GM21786 (cell line): ENCODE results near the gene PCDHGA12.
A peak's percentile ranks its signal among the peaks of the same experiment; 100 is the strongest.
"Not testable (repeated sequence)": the region's sequence is repeated elsewhere in the genome, so short reads cannot be mapped to it uniquely, and the experiment has no call there.

Experiments used
- ATAC-seq: cut with Tn5 transposase; IDR thresholded peaks from one replicate; pipeline ENCODE4 v1.9.1; 2021; ENCODE audit not compliant: unreplicated experiment

Gene PCDHGA12

DNA sequence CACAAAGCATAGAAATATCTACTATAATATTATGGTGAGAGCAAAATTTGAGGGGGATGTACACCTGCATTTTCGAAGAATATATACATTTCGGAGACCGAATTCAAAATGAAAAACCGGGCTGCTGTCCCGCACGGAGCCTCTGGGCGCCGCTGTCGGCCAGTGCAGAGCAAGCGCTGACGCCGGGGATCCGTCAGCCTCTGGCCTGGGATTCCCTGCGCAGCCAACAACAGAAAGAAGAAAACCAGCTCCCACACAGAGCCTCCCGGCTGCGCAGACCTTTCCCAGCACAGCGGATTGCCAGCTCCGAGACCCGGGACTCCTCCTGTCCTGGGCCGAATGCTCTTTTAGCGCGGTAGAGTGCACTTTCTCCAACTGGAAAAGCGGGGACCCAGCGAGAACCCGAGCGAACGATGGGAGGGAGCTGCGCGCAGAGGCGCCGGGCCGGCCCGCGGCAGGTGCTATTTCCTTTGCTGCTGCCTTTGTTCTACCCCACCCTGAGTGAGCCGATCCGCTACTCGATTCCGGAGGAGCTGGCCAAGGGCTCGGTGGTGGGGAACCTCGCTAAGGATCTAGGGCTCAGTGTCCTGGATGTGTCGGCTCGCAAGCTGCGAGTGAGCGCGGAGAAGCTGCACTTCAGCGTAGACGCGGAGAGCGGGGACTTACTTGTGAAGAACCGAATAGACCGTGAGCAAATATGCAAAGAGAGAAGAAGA lies 22.4 kb upstream of the PCDHGA12 start, which contains the start of gene PCDHGB6:
Gene PCDHGB6 (plus strand): TSS at position 232 of the 716 bp plus-strand sequence. CDS start 182 bp downstream, at position 414.
- ATAC-seq: peak; percentile 65

- ATAC-seq: no peak
Observed at GRCh38 chr5:141409598-141410306, 20.6 kb upstream of the PCDHGA12 start.

DNA sequence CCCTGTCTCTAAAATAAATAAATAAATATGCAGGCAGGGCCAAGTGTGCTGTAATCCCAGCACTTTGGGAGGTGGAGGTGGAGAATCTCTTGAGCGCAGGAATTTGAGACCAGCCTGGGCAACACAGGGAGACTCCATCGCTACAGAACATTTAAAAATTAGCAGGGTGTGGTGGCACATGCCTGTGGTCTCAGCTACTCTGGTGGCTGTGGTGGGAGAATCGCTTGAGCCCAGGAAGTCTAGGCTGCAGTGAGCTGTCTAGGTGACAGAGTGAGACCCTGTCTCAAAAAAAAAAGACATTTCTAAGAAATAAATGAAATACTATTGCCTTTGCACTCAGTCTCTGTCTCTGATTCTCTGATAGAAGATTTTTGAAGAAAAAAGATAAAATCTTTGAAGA lies 18.7 kb upstream of the PCDHGA12 start:
- ATAC-seq: no peak

DNA sequence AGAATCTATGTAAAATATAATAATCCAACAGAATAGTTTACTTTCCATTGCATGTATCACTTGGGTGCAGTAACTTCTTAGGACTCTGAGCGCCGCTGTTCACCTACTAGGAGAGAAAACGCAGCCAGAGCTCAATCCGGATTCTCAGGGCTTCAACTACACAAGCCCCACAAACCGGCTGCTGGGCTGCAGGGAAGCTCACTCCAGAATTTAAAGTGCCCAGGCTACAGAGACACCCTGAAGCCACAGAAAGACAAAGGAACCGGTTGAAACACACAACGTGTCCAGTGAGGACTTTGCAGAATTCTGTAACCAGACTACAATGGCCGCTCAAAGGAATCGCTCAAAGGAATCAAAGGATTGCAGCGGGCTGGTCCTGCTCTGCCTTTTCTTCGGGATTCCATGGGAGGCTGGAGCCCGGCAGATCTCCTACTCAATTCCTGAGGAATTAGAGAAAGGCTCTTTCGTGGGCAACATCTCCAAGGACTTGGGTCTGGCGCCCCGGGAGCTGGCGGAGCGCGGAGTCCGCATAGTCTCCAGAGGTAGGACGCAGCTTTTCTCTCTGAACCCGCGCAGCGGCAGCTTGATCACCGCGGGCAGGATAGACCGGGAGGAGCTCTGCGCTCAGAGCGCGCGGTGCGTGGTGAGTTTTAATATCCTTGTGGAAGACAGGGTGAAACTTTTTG lies 17.3 kb upstream of the PCDHGA12 start, which contains the start of gene PCDHGA10:
Gene PCDHGA10 (plus strand): TSS at position 134 of the 686 bp plus-strand sequence. CDS start 189 bp downstream, at position 323.
- ATAC-seq: peak; percentile 78

- ATAC-seq: no peak
Observed at GRCh38 chr5:141413540-141414069, 16.7 kb upstream of the PCDHGA12 start.

DNA sequence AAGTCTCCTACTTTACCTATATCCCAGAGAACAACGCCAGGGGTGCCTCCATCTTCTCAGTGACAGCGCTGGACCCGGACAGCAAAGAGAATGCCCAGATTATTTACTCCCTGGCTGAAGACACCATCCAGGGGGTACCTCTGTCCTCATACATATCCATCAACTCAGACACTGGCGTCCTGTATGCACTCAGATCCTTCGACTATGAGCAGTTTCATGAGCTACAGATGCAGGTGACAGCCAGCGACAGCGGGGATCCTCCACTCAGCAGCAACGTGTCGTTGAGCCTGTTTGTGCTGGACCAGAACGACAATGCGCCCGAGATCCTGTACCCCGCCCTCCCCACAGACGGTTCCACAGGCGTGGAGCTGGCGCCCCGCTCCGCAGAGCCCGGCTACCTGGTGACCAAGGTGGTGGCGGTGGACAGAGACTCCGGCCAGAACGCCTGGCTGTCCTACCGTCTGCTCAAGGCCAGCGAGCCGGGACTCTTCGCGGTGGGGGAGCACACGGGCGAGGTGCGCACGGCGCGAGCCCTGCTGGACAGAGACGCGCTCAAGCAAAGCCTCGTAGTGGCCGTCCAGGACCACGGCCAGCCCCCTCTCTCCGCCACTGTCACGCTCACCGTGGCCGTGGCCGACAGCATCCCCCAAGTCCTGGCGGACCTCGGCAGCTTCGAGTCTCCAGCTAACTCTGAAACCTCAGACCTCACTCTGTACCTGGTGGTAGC lies 15.6 kb upstream of the PCDHGA12 start:
- ATAC-seq: not testable (repeated sequence)

DNA sequence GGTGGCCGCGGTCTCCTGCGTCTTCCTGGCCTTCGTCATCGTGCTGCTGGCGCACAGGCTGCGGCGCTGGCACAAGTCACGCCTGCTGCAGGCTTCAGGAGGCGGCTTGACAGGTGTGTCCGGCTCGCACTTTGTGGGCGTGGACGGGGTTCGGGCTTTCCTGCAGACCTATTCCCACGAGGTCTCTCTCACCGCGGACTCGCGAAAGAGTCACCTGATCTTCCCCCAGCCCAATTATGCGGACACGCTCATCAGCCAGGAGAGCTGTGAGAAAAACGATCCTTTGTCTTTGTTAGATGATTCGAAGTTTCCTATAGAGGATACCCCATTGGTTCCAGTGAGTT lies 15.1 kb upstream of the PCDHGA12 start:
- ATAC-seq: not testable (repeated sequence)

- ATAC-seq: peak; percentile 70
Observed at GRCh38 chr5:141417494-141418172, 12.7 kb upstream of the PCDHGA12 start, which contains the start of gene PCDHGB7. PCDHGB7 (plus strand) TSS chr5:141417677; CDS start chr5:141417860, 183 bp downstream.

DNA sequence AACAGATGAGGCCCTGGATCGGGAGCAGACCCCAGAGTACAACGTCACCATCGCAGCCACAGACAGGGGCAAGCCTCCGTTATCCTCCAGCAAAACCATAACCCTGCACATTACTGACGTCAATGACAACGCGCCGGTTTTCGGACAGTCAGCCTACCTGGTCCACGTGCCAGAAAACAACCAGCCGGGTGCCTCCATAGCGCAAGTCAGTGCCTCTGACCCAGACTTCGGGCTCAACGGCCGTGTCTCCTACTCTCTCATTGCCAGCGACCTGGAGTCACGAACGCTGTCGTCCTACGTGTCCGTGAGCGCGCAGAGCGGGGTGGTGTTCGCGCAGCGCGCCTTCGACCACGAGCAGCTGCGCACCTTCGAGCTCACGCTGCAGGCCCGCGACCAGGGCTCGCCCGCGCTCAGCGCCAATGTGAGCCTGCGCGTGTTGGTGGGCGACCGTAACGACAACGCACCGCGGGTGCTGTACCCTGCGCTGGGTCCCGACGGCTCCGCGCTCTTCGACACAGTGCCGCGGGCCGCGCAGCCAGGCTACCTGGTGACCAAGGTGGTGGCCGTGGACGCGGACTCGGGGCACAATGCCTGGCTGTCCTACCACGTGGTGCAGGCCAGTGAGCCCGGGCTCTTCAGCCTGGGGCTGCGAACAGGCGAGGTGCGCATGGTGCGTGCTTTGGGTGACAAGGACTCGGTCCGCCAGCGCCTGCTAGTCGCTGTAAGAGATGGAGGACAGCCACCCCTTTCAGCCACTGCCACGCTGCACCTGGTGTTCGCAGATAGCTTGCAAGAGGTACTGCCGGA lies 11.0 kb upstream of the PCDHGA12 start:
- ATAC-seq: no peak

GRCh38 chr5:141420855-141421488 lies 9.3 kb upstream of the PCDHGA12 start, which contains the start of gene PCDHGA11:
PCDHGA11 (plus strand) TSS chr5:141421051; CDS start chr5:141421228, 177 bp downstream.
- ATAC-seq: peak; percentile 46

DNA sequence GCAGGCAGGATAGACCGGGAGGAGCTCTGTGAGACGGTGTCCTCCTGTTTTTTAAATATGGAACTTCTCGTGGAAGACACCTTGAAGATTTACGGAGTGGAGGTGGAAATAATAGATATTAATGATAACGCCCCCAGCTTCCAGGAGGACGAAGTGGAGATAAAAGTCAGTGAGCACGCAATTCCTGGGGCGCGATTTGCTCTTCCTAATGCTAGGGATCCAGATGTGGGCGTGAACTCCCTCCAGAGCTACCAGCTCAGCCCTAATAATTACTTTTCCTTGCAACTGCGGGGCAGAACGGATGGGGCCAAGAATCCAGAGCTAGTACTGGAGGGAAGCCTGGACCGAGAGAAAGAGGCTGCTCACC lies 8.8 kb upstream of the PCDHGA12 start:
- no peak for ATAC-seq

GRCh38 chr5:141422742-141423291 lies 7.5 kb upstream of the PCDHGA12 start:
- no peak for ATAC-seq

DNA sequence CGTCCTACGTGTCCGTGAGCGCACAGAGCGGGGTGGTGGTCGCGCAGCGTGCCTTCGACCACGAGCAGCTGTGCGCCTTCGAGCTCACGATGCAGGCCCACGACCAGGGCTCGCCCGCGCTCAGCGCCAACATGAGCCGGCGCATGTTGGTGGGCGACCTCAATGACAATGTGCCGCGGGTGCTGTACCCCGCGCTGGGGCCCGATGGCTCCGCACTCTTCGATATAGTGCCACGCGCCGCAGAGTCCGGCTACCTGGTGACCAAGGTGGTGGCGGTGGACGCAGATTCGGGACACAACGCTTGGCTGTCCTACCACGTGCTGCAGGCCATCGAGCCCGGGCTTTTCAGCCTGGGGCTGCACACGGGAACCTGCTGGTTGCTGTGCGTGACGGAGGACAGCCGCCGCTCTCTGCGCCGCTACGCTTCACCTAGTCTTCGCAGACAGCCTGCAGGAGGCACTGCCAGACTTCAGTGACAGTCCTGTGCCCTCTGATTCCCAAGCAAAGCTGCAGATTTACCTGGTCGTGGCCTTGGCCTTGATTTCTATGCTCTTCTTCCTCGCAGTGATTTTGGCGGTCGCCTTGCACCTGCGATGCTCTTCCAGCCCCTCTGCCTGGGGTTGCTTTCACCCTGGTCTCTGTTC lies 2.4 kb upstream of the PCDHGA12 start:
- ATAC-seq: no peak

GRCh38 chr5:141431286-141431685 lies 979 bp downstream of the PCDHGA12 start:
- peak; percentile 35 for ATAC-seq

- not testable (repeated sequence) for ATAC-seq
Observed at GRCh38 chr5:141432308-141432707, 2.0 kb downstream of the PCDHGA12 start.

DNA sequence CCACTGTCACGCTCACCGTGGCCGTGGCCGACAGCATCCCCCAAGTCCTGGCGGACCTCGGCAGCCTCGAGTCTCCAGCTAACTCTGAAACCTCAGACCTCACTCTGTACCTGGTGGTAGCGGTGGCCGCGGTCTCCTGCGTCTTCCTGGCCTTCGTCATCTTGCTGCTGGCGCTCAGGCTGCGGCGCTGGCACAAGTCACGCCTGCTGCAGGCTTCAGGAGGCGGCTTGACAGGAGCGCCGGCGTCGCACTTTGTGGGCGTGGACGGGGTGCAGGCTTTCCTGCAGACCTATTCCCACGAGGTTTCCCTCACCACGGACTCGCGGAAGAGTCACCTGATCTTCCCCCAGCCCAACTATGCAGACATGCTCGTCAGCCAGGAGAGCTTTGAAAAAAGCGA lies 2.4 kb downstream of the PCDHGA12 start:
- not testable (repeated sequence) for ATAC-seq

DNA sequence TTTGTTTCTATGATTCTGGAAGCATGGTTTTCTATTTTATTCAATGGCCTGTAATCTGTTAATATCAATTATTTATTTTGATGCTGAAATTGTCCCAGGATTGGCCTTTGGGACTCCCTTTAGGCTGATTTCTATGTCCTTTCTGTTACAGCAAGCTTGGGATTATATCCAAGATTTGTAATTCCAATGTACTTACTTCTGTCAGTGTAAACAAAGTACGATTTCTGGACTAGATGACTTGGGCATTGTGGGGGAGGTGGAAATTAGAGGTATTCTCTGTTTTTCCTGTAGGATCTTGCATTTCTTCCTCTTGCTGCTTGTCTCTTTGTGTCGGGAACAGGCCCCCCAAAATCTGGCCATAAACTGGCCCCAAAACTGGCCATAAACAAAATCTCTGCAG lies 3.7 kb downstream of the PCDHGA12 start:
- ATAC-seq: no peak

DNA sequence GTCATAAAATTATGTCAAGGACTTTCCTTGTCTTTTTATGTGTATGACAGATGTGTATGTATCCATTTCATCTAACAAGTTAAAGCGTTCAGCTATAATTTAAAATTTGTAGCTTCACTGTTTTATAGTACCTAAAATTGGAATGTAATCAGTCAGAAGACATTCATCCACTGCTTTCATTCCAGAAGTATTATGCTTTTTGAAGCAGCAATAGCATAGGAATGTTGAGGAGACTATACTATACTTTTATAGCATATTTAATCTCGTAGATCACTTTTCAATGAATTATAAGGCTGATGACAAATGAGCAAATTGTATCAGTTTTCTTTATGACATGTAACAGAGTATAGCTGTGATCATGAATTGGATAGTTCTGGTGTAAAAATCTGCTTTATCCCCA lies 6.9 kb downstream of the PCDHGA12 start:
- no peak for ATAC-seq
